ENCODE measurements around the gene PIGQ. TPM values are rescaled to one million over a fixed set of nuclear protein-coding genes. Genes with fewer than 3 reads are reported as not detected.

The PIGQ gene
- total RNA-seq, 1 donor from 2014 or later: 86.7 TPM

GRCh38 chr16:524274-525040, 45.3 kb upstream of the PIGQ start:
- no peak for TF ChIP-seq CTCF (IDR thresholded peaks at IDR 0.05; ENCODE audit: unreplicated experiment)
- no peaks in the 10 kb centered on the region for H3K9me3 Mint-ChIP-seq
- H3K4me3 Mint-ChIP-seq: no peak overlapping the region
- H3K27ac Mint-ChIP-seq: no peak overlapping the region
- H3K4me1 Mint-ChIP-seq: peaks cover 22% of the 10 kb centered on the region
- peaks cover 1% of the 10 kb centered on the region for H3K36me3 Mint-ChIP-seq
- DNase-seq (ENCODE audit: low spot score in 2 of 2, unreplicated experiment in 2 of 2): no peak
- H3K27me3 Mint-ChIP-seq (ENCODE audit: low read depth): no peaks in the 10 kb centered on the region

GRCh38 chr16:525123-525519, 44.6 kb upstream of the PIGQ start:
- no peaks in the 10 kb centered on the region for H3K9me3 Mint-ChIP-seq
- H3K36me3 Mint-ChIP-seq: no peaks in the 10 kb centered on the region
- no peaks in the 10 kb centered on the region for H3K27me3 Mint-ChIP-seq (ENCODE audit: low read depth)
- H3K27ac Mint-ChIP-seq: peak overlapping the region; percentile 60
- H3K4me1 Mint-ChIP-seq: peaks cover 25% of the 10 kb centered on the region
- peak overlapping the region; percentile 82 for H3K4me3 Mint-ChIP-seq
- no peak for DNase-seq (ENCODE audit: low spot score in 2 of 2, unreplicated experiment in 2 of 2)
- no peak for TF ChIP-seq CTCF (IDR thresholded peaks at IDR 0.05; ENCODE audit: unreplicated experiment)

GRCh38 chr16:525520-526180, 44.1 kb upstream of the PIGQ start:
- Mint-ChIP-seq H3K4me1 (peaks cover 25% of the 10 kb centered on the region), H3K27ac (peak overlapping the region; percentile 60), H3K4me3 (peak overlapping the region; percentile 82), H3K36me3 (no peaks in the 10 kb centered on the region), H3K27me3 (ENCODE audit: low read depth) (no peaks in the 10 kb centered on the region), H3K9me3 (no peaks in the 10 kb centered on the region)
- DNase-seq (ENCODE audit: low spot score in 2 of 2, unreplicated experiment in 2 of 2): no peak
- no peak for TF ChIP-seq CTCF (IDR thresholded peaks at IDR 0.05; ENCODE audit: unreplicated experiment)

- no peak for TF ChIP-seq CTCF (IDR thresholded peaks at IDR 0.05; ENCODE audit: unreplicated experiment)
- Mint-ChIP-seq H3K36me3 (no peaks in the 10 kb centered on the region), H3K9me3 (no peaks in the 10 kb centered on the region), H3K27ac (peak overlapping the region; percentile 98), H3K4me1 (peaks cover 25% of the 10 kb centered on the region), H3K27me3 (ENCODE audit: low read depth) (no peaks in the 10 kb centered on the region), H3K4me3 (peak overlapping the region; percentile 82)
- DNase-seq (ENCODE audit: low spot score in 2 of 2, unreplicated experiment in 2 of 2): peak in 1 of 2 experiments; percentile 67
Measured at GRCh38 chr16:526181-527014, 43.4 kb upstream of the PIGQ start.

GRCh38 chr16:527015-527903, 42.5 kb upstream of the PIGQ start, which contains the start of gene CAPN15:
CAPN15 (plus strand) TSS chr16:527712; CDS start chr16:546839, 19,127 bp downstream.
- no peaks in the 10 kb centered on the region for H3K9me3 Mint-ChIP-seq
- no peaks in the 10 kb centered on the region for H3K36me3 Mint-ChIP-seq
- H3K27me3 Mint-ChIP-seq (ENCODE audit: low read depth): no peaks in the 10 kb centered on the region
- TF ChIP-seq CTCF (IDR thresholded peaks at IDR 0.05; ENCODE audit: unreplicated experiment): no peak
- DNase-seq (ENCODE audit: low spot score in 2 of 2, unreplicated experiment in 2 of 2): peak; percentile 86 to 93
- H3K4me1 Mint-ChIP-seq: peaks cover 25% of the 10 kb centered on the region
- peak within 1 kb of the TSS; percentile 82 for H3K4me3 Mint-ChIP-seq
- peak within 1 kb of the TSS; percentile 98 for H3K27ac Mint-ChIP-seq

Measured in mesothelial cell of epicardium (in vitro differentiated cells).